MCF 10A (cell line): Measurements from ENCODE around the gene NUBPL. TPM values are rescaled to one million over a fixed set of nuclear protein-coding genes. Genes with fewer than 3 reads are reported as not detected.

Experiments used
- BruUV-seq: library from RNA; stranded (reverse); fragments of 400-500 nt; replicated peaks from 2 replicates; lab custom pipeline; 2021; lab: Mats Ljungman, UMichigan
- CTCF ChIA-PET: fragments of 300-600 bp; sonication (Branson Sonifier 250); formaldehyde crosslinking; extraction: SDS; loops from one replicate; lab custom pipeline; 2021; ENCODE audit warnings: antibody characterized with exemption, inconsistent platforms; lab: Yijun Ruan, JAX
- POLR2A ChIA-PET: fragments of 300-600, 350-650 bp; sonication (Branson Sonifier 250); formaldehyde crosslinking; extraction: SDS; loops from one replicate; lab custom pipeline; 2020; ENCODE audit warnings: antibody characterized with exemption, inconsistent platforms; lab: Yijun Ruan, JAX
- DNase-seq: peaks from one replicate; pipeline ENCODE4 v3.0.0-alpha.2; 2018; ENCODE audit not compliant: unreplicated experiment
- H3K27ac Mint-ChIP-seq: one replicate; pipeline ENCODE4 v1.8.0; 2022; ENCODE audit warnings: mild to moderate bottlenecking, low read depth, mixed read lengths; ENCODE audit not compliant: unreplicated experiment
- H3K27me3 Mint-ChIP-seq: one replicate; pipeline ENCODE4 v1.8.0; 2022; ENCODE audit warnings: mixed read lengths; ENCODE audit not compliant: insufficient read depth, unreplicated experiment
- H3K36me3 Mint-ChIP-seq: one replicate; pipeline ENCODE4 v1.8.0; 2022; ENCODE audit warnings: mild to moderate bottlenecking, moderate library complexity, mixed read lengths; ENCODE audit not compliant: insufficient read depth, unreplicated experiment
- H3K4me1 Mint-ChIP-seq: one replicate; pipeline ENCODE4 v1.8.0; 2022; ENCODE audit warnings: mixed read lengths; ENCODE audit not compliant: insufficient read depth, unreplicated experiment
- H3K4me3 Mint-ChIP-seq: one replicate; pipeline ENCODE4 v1.8.0; 2022; ENCODE audit warnings: mild to moderate bottlenecking, moderate library complexity, mixed read lengths; ENCODE audit not compliant: unreplicated experiment
- H3K9me3 Mint-ChIP-seq: one replicate; pipeline ENCODE4 v1.8.0; 2022; ENCODE audit warnings: mixed read lengths; ENCODE audit not compliant: unreplicated experiment
- intact Hi-C: fragments of 100-400 bp; cut with micrococcal nuclease; formaldehyde crosslinking; loops from 2 replicates; pipeline ENCODE4 v1.14.1; 2022
- total RNA-seq: library from RNA; stranded (reverse); gene quantifications from 2 replicates; pipeline ENCODE4 v1.2.3, GENCODE V29; 2022
- TF ChIP-seq, protein P1 (sequence below): fragments of 200-600 bp; IDR thresholded peaks from one replicate; pipeline ENCODE4 v1.8.0; 2022; ENCODE audit warnings: antibody characterized with exemption, mild to moderate bottlenecking; ENCODE audit not compliant: unreplicated experiment

NUBPL gene
- total RNA-seq, 1 experiment from 2014 or later: 12.3 TPM

DNA sequence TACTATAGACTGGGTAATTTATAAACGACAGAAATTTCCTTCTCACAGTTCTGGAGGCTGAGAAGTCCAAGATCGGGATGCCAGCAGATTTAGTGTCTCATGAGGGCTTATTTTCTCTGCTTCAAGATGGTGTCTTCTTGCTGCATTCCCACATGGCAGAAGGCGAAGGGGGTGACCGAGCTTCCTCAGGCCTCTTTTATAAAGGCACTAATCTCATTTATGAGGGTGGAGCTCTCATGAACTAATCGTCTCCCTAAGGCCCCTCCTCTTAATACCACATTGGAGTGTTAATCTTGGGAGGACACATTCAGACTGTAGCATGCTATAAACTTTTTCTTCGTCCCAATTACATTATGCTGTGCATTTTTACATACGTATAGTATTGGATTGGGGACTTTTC is 315.5 kb downstream of the NUBPL start:
- intact Hi-C loops: no loop called here
- Mint-ChIP-seq H3K4me3 (no peak overlapping the region), H3K9me3 (no peaks in the 10 kb centered on the region), H3K27ac (no peak overlapping the region), H3K36me3 (no peaks in the 10 kb centered on the region), H3K4me1 (peaks cover 12% of the 10 kb centered on the region), H3K27me3 (no peaks in the 10 kb centered on the region)
- BruUV-seq: no TSS peak
- TF ChIP-seq, protein P1, sequence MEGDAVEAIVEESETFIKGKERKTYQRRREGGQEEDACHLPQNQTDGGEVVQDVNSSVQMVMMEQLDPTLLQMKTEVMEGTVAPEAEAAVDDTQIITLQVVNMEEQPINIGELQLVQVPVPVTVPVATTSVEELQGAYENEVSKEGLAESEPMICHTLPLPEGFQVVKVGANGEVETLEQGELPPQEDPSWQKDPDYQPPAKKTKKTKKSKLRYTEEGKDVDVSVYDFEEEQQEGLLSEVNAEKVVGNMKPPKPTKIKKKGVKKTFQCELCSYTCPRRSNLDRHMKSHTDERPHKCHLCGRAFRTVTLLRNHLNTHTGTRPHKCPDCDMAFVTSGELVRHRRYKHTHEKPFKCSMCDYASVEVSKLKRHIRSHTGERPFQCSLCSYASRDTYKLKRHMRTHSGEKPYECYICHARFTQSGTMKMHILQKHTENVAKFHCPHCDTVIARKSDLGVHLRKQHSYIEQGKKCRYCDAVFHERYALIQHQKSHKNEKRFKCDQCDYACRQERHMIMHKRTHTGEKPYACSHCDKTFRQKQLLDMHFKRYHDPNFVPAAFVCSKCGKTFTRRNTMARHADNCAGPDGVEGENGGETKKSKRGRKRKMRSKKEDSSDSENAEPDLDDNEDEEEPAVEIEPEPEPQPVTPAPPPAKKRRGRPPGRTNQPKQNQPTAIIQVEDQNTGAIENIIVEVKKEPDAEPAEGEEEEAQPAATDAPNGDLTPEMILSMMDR: no peak
- ChIA-PET POLR2A (no interaction called here), CTCF (no interaction called here)
- DNase-seq: no peak

DNA sequence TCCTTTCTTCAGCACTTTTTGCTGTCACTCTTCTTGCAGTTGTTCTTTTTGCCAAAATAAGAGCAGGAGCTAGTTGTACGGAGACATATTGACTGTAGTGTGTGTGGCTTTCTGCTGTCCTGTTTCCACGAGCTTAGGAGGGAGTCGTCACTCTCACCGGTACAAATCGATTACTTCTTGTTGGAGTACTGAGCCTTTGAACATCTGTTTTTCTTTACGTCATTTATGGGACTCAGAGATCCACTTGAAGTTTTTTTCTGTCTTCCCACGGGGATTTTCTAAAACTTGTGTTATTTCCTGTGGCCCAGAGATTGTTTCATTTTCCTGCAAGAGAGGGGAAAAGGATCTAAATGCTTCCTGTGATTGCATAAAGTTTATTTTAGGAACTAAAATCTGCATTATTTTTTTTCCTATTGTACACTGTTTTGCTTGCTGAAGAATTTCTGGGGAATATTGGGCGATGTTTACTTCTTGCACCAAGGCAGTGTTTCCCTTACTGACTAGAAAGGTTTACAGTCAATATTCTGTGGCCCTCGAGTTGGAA is 316.1 kb downstream of the NUBPL start:
- POLR2A ChIA-PET: no interaction called here
- DNase-seq: no peak
- Mint-ChIP-seq H3K4me1 (peaks cover 18% of the 10 kb centered on the region), H3K4me3 (no peak overlapping the region), H3K27me3 (no peaks in the 10 kb centered on the region), H3K27ac (no peak overlapping the region), H3K36me3 (no peaks in the 10 kb centered on the region), H3K9me3 (no peaks in the 10 kb centered on the region)
- intact Hi-C loops: no loop called here
- CTCF ChIA-PET: no interaction called here
- TF ChIP-seq, protein P1: no peak
- BruUV-seq: no TSS peak

DNA sequence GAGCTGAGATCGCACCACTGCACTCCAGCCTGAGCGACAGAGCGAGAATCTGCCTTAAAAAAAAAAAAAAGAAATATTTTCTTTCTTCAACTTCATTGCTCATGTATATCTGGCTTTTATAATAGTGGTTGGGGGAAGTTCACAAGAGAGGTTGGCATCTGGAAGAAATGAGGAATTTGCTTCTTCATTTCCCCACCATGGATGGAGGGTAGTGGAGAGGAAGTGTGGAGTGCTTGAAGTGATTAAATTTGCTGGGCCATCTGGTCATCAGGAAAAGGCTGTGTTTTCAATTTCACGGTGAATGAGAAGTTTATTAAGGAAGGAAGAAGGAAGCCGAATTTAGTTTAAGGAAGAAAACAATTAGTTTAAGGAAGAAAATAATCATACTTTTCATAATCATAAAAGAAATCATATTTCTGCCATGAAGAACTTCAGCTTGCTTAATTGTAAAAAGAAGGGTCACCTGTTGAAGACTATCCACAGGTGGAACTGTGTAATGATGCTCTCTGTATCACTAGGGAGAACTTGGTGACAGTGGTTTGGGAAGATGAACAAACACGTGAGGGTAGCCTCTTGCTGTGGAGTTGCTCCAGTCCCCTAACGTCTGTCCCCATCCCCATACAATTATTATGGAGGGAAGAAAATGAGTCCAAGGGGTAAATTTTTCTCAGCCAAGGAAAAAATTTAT is 318.6 kb downstream of the NUBPL start:
- H3K4me1 Mint-ChIP-seq: peaks cover 20% of the 10 kb centered on the region
- H3K27me3 Mint-ChIP-seq: no peaks in the 10 kb centered on the region
- no peak for DNase-seq
- H3K27ac Mint-ChIP-seq: no peak overlapping the region
- no peaks in the 10 kb centered on the region for H3K9me3 Mint-ChIP-seq
- TF ChIP-seq, protein P1: no peak
- CTCF ChIA-PET: interaction anchor here (1.0 kb wide), 1 partner anchor 373 kb away, joined by 3 read pairs; no protein-coding TSS in a partner anchor
- intact Hi-C loops: no loop called here
- POLR2A ChIA-PET: no interaction called here
- no peak overlapping the region for H3K4me3 Mint-ChIP-seq
- H3K36me3 Mint-ChIP-seq: no peaks in the 10 kb centered on the region
- BruUV-seq: no TSS peak

DNA sequence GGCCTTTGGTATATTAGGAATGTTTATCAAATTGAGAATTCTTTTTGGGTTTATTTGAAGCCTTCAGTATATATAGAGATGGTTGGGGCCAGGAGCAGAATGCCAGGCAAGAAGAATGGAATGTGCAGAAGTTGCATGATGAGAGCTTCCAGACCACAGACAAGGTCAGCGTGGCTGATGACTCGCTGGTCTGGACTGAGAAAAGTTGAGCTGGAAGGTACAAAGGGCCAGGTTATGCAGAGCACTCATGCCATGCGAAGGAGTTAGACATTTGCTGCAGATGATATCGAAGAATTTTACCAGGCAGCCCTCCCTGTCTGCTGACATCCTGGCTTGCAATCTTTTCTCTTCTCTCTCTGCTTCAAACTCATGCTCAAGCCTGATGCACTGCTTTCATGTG is 319.7 kb downstream of the NUBPL start:
- BruUV-seq: no TSS peak
- peaks cover 20% of the 10 kb centered on the region for H3K4me1 Mint-ChIP-seq
- no peak overlapping the region for H3K27ac Mint-ChIP-seq
- H3K9me3 Mint-ChIP-seq: no peaks in the 10 kb centered on the region
- no peak overlapping the region for H3K4me3 Mint-ChIP-seq
- POLR2A ChIA-PET: no interaction called here
- peak; percentile 55 for DNase-seq
- no peaks in the 10 kb centered on the region for H3K27me3 Mint-ChIP-seq
- H3K36me3 Mint-ChIP-seq: no peaks in the 10 kb centered on the region
- intact Hi-C loops: no loop called here
- TF ChIP-seq, protein P1: no peak
- CTCF ChIA-PET: interaction anchor here (1.0 kb wide), 1 partner anchor 372 kb away, joined by 3 read pairs; no protein-coding TSS in a partner anchor
